HepG2 (cell line): Measurements from ENCODE around the gene C16orf78. TPM values are rescaled to one million over a fixed set of nuclear protein-coding genes. Genes with fewer than 3 reads are reported as not detected.

ENCODE experiments used
- ATAC-seq: fragments of 200-7000 bp; cut with Tn5 transposase; 3 replicates; pipeline ENCODE4 v1.9.1; 2020; ENCODE audit warnings: mild to moderate bottlenecking, moderate library complexity
- BruUV-seq: library from RNA; stranded (reverse); fragments of 400-500 nt; replicated peaks from 2 replicates; lab custom pipeline; 2021; lab: Mats Ljungman, UMichigan
- CTCF ChIA-PET: fragments of 300-600 bp; formaldehyde crosslinking; extraction: SDS; loops from one replicate; lab custom pipeline; 2021; ENCODE audit warnings: low total read pairs, inconsistent platforms, low intra/inter-chr PET ratio; lab: Yijun Ruan, JAX
- POLR2A ChIA-PET: fragments of 350-600 bp; sonication (Branson Sonifier 250); formaldehyde crosslinking; loops from one replicate; lab custom pipeline; 2020; ENCODE audit warnings: antibody characterized with exemption, inconsistent platforms; lab: Yijun Ruan, JAX
- DNase-seq: peaks from one replicate; pipeline ENCODE4 v3.0.0-alpha.2; 2015; ENCODE audit warnings: low spot score
- FAIRE-seq: peaks from 3 replicates; lab custom pipeline; 2011; peaks lifted over from hg19 to GRCh38; lab: Jason Lieb, UNC
- H2AFZ ChIP-seq: one replicate; pipeline ENCODE4 v1.6.1; 2011; ENCODE audit warnings: low read length, inconsistent platforms
- H3K27ac ChIP-seq: fragments of 300-600 bp; 3 replicates; pipeline ENCODE4 v1.8.0; 2011; ENCODE audit warnings: mixed run types, mild to moderate bottlenecking, mixed read lengths, low read length, inconsistent platforms; ENCODE audit not compliant: insufficient read depth; ENCODE audit errors: extremely low read length
- H3K27me3 ChIP-seq, 2 experiments: fragments of 200-600 bp in 1 of 2; 2 replicates in 1 of 2; 3 replicates in 1 of 2; pipeline versions ENCODE4 v1.6.0 to v1.8.0; 2011; ENCODE audit warnings: low read length in 2 of 2, mild to moderate bottlenecking in 2 of 2, moderate library complexity in 2 of 2, inconsistent platforms in 1 of 2; ENCODE audit not compliant: insufficient read depth in 2 of 2, control insufficient read depth in 1 of 2
- H3K36me3 ChIP-seq, 2 experiments: fragments of 200-600 bp in 1 of 2; replicated peaks in 1 of 2; 2 replicates in 1 of 2; 3 replicates in 1 of 2; pipeline versions ENCODE4 v1.5.1 to v1.8.0; 2011; ENCODE audit warnings: low read length in 2 of 2, inconsistent platforms in 1 of 2; ENCODE audit not compliant: insufficient read depth in 2 of 2, control insufficient read depth in 1 of 2
- H3K4me1 ChIP-seq: 2 replicates; pipeline ENCODE4 v1.5.1; 2012; ENCODE audit warnings: low read length, inconsistent platforms; ENCODE audit not compliant: insufficient read depth
- H3K4me2 ChIP-seq: 2 replicates; pipeline ENCODE4 v1.6.0; 2011; ENCODE audit warnings: low read depth, low read length, inconsistent platforms
- H3K4me3 ChIP-seq, 3 experiments: fragments of 200-600 bp in 1 of 3; sonication (generic), shearing (Covaris generic) in 1 of 3; replicated peaks in 1 of 3; 2 replicates each; pipeline ENCODE4 v1.5.1; 2011 to 2016; ENCODE audit warnings: low read length in 3 of 3, inconsistent platforms in 2 of 3, low read depth in 2 of 3, mild to moderate bottlenecking in 2 of 3, control low read depth in 1 of 3, mixed read lengths in 1 of 3; ENCODE audit not compliant: insufficient read depth in 1 of 3
- H3K79me2 ChIP-seq: one replicate; pipeline ENCODE4 v1.6.1; 2011; ENCODE audit warnings: low read length, inconsistent platforms; ENCODE audit not compliant: insufficient read depth
- H3K9ac ChIP-seq: 2 replicates; pipeline ENCODE4 v1.6.0; 2011; ENCODE audit warnings: mild to moderate bottlenecking, low read depth, low read length, inconsistent platforms; ENCODE audit not compliant: insufficient read depth
- H3K9me3 ChIP-seq: 2 replicates; pipeline ENCODE4 v1.5.1; 2012; ENCODE audit warnings: mild to moderate bottlenecking, low read length
- H4K20me1 ChIP-seq: 2 replicates; pipeline ENCODE4 v1.6.0; 2011; ENCODE audit warnings: inconsistent platforms, mild to moderate bottlenecking, low read length, moderate library complexity; ENCODE audit not compliant: insufficient read depth
- ARHGAP35 ChIP-seq: sonication (generic); formaldehyde crosslinking; IDR thresholded peaks from 2 replicates; pipeline ENCODE4 v1.9.0; 2022; ENCODE audit warnings: mild to moderate bottlenecking, inconsistent platforms, moderate library complexity, missing genetic modification reagents, borderline replicate concordance
- BATF2 ChIP-seq: sonication (generic); formaldehyde crosslinking; IDR thresholded peaks from 2 replicates; pipeline ENCODE4 v1.8.0; 2022; ENCODE audit warnings: mild to moderate bottlenecking, missing genetic modification reagents, moderate library complexity
- GLI4 ChIP-seq: sonication (generic); formaldehyde crosslinking; IDR thresholded peaks from 2 replicates; pipeline ENCODE4 v1.5.1; 2020; ENCODE audit warnings: missing genetic modification reagents, mild to moderate bottlenecking, moderate library complexity, borderline replicate concordance
- HDAC1 ChIP-seq: sonication (generic); formaldehyde crosslinking; IDR thresholded peaks from 2 replicates; pipeline ENCODE4 v1.5.1; 2020; ENCODE audit warnings: mild to moderate bottlenecking, missing genetic modification reagents
- HOXA9 ChIP-seq: sonication (generic); formaldehyde crosslinking; IDR thresholded peaks from 2 replicates; pipeline ENCODE4 v1.8.1; 2022; ENCODE audit warnings: missing genetic modification reagents, mild to moderate bottlenecking, moderate library complexity, borderline replicate concordance
- RARA ChIP-seq: IDR thresholded peaks from 2 replicates; pipeline ENCODE4 v1.6.1; 2016; ENCODE audit warnings: missing genetic modification reagents, missing compliant biosample characterization
- ZBTB34 ChIP-seq: sonication (generic); formaldehyde crosslinking; IDR thresholded peaks from 2 replicates; pipeline ENCODE4 v1.8.0; 2022; ENCODE audit warnings: mild to moderate bottlenecking, missing genetic modification reagents
- ZBTB44 ChIP-seq: sonication (generic); formaldehyde crosslinking; IDR thresholded peaks from 2 replicates; pipeline ENCODE4 v1.4.0; 2020; ENCODE audit warnings: missing genetic modification reagents
- ZNF274 ChIP-seq: sonication (generic); formaldehyde crosslinking; IDR thresholded peaks from 2 replicates; pipeline ENCODE4 v1.5.1; 2020; ENCODE audit warnings: mild to moderate bottlenecking, missing genetic modification reagents
- ZSCAN5A ChIP-seq: sonication (generic); formaldehyde crosslinking; IDR thresholded peaks from 2 replicates; pipeline ENCODE4 v1.8.0; 2022; ENCODE audit warnings: mild to moderate bottlenecking, missing genetic modification reagents, borderline replicate concordance
- WGBS: methylation state at CpG from one replicate; pipeline ENCODE4 v1.1.6; 2017; ENCODE audit warnings: low lambda C conversion rate; 5-methylcytosine and 5-hydroxymethylcytosine counted together
- in situ Hi-C: cut with HindIII; loops from 2 replicates; pipeline ENCODE4 v1.10.0; 2017; ENCODE audit warnings: low pct_unique_long_range_greater_than_20kb; ENCODE audit not compliant: extremely low pct_ligation_motif_present
- intact Hi-C: fragments of 100-400 bp; cut with micrococcal nuclease; formaldehyde crosslinking; loops from one replicate; pipeline ENCODE4 v1.10.0; 2022; ENCODE audit not compliant: unreplicated experiment
- polyA plus RNA-seq, 8 experiments: library from polyadenylated mRNA; depleted of rRNA in 3 of 8; stranded (reverse) in 7 of 8; unstranded in 1 of 8; fragments of >200 nt; fragmentation: Illumina TruSeq in 4 of 8; extraction: Trizol in 4 of 8; gene quantifications; 2 replicates each; pipeline versions ENCODE4 v1.2.1 to v1.2.3, GENCODE V29; 2011 to 2016; ENCODE audit warnings: low read depth in 4 of 8, missing spikeins in 1 of 8, mixed read lengths in 1 of 8; ENCODE audit not compliant: insufficient read depth in 1 of 8
- total RNA-seq, 5 experiments: library from RNA; depleted of rRNA; stranded (reverse); fragments of >200 nt; fragmentation: Illumina TruSeq; extraction: Trizol; gene quantifications; 2 replicates each; pipeline ENCODE4 v1.2.3, GENCODE V29; 2016; ENCODE audit warnings: low read depth in 1 of 5

C16orf78 gene
- total and polyA plus RNA-seq, 2 of the 13 experiments (the other 11 are each of a cell fraction or from before 2014, with no cell fraction given): not detected

- DNase-seq (no peak), FAIRE-seq (no peak), ATAC-seq (no peak)
- no peak overlapping the region for H2AFZ ChIP-seq
- H3K4me1 ChIP-seq: peaks cover 6% of the 10 kb centered on the region
- WGBS: 3% methylated on average over 5 of the region's 5 CpGs
- ChIA-PET CTCF (interaction anchor here (4.5 kb wide), 1 partner anchor 666 kb away, joined by 40 read pairs; no protein-coding TSS in a partner anchor), POLR2A (no interaction called here)
- no peak overlapping the region for H3K27ac ChIP-seq
- H3K9me3 ChIP-seq: no peaks in the 10 kb centered on the region
- in situ Hi-C loops (loop anchor here (5.0 kb wide), 1 partner anchor 661 kb away; no protein-coding TSS in a partner anchor), intact Hi-C loops (no loop called here)
- H3K9ac ChIP-seq: no peak overlapping the region
- H3K36me3 ChIP-seq: no peaks in the 10 kb centered on the region
- H4K20me1 ChIP-seq: no peaks in the 10 kb centered on the region; the same call in 1 of the 2 replicates
- H3K79me2 ChIP-seq: no peaks in the 10 kb centered on the region
- no peak overlapping the region for H3K4me3 ChIP-seq
- H3K27me3 ChIP-seq: peaks cover 0 to 7% of the 10 kb centered on the region in 2 experiments; a peak in 2 of 5 replicates
- no TSS peak for BruUV-seq
- H3K4me2 ChIP-seq: no peak overlapping the region
- no peak for TF ChIP-seq ZNF274 (CRISPR knock-in tag)
- no peak for TF ChIP-seq HOXA9 (CRISPR knock-in tag)
- no peak for TF ChIP-seq ZBTB44 (CRISPR knock-in tag)
- TF ChIP-seq ZSCAN5A: no peak
- no peak for TF ChIP-seq GLI4 (CRISPR knock-in tag)
- TF ChIP-seq HDAC1 (CRISPR knock-in tag): no peak
- no peak for TF ChIP-seq RARA
- TF ChIP-seq ARHGAP35: no peak
- TF ChIP-seq ZBTB34 (CRISPR knock-in tag): no peak
- TF ChIP-seq BATF2 (CRISPR knock-in tag): no peak
These were observed 19.9 kb upstream of the C16orf78 start for GRCh38 chr16:49353680-49354079.
